Measurements from ENCODE around the gene OLFML1. TPM values are rescaled to one million over a fixed set of nuclear protein-coding genes. Genes with fewer than 3 reads are reported as not detected.

OLFML1 gene
- total and polyA plus RNA-seq, 4 experiments from 2014 or later = not detected

- POLR2A ChIA-PET (ENCODE audit: partially characterized antibody) = interaction anchor here (0.6 kb wide), 1 partner anchor 117 kb away, joined by 3 read pairs; no protein-coding TSS in a partner anchor
Measured at GRCh38 chr11:7552666-7553065, 67.4 kb downstream of the OLFML1 start.

DNA sequence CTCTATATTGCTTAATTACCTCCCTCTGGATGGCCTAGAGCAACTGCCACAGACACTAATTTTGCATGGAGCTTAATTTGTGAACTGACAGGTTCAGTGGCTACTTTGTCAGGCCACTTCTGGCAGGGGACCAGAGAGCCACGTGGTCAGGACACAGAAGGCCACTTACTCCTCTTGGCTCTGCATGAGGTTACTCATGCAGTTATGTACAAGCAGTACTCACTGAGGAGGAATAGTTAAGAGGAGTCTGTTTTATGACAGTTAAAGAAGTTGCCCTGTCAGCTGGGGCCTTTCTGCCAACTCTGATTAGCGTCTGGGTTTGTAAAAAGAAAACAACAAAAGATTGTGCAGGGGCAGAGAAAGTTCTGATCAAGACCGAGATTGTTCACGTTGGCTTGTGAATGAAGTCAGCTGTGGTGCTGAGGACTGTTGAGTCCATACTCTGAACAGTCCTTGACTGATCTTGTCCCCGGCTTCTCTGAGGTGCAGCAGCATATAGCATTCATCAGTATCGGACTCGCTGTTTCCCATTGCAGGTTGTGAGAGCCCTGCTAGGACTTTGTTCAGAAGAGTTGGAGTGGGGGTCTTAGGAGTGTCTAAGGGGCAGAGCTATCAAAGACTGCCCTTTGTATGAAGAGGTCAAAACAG, 69.9 kb downstream of the OLFML1 start:
- H3K4me3 ChIP-seq (ENCODE audit: low read length in 2 of 2) = no peak overlapping the region
- CTCF ChIA-PET (ENCODE audit: partially characterized antibody) = no interaction called here
- DNase-seq = no peak
- H3K4me3 Mint-ChIP-seq = no peak overlapping the region
- intact Hi-C loops (cut with micrococcal nuclease) = no loop called here
- H3K9me3 Mint-ChIP-seq = no peaks in the 10 kb centered on the region
- H3K36me3 Mint-ChIP-seq = peaks cover 26 to 58% of the 10 kb centered on the region in 2 donors
- peaks cover 0 to 5% (median 0%) of the 10 kb centered on the region in 4 donors for H3K4me1 Mint-ChIP-seq
- no peaks in the 10 kb centered on the region for H3K27me3 Mint-ChIP-seq
- H3K27ac Mint-ChIP-seq = no peak overlapping the region
- no peaks in the 10 kb centered on the region for H3K9me3 ChIP-seq (ENCODE audit: control insufficient read depth in 1 of 2, low read length in 2 of 2)
- no peaks in the 10 kb centered on the region for H3K27me3 ChIP-seq (ENCODE audit: insufficient read depth, low read length)
- H3K27ac ChIP-seq (ENCODE audit: low read depth, low read length) = no peak overlapping the region
- POLR2A ChIA-PET (ENCODE audit: partially characterized antibody) = no interaction called here
- no peaks in the 10 kb centered on the region for H3K4me1 ChIP-seq (ENCODE audit: insufficient read depth, low read length)
- no peaks in the 10 kb centered on the region for H3K36me3 ChIP-seq (ENCODE audit: insufficient read depth, low read length)

More at GRCh38 chr11:7552666-7553065, 67.4 kb downstream of the OLFML1 start:
- CTCF ChIA-PET (ENCODE audit: partially characterized antibody) = interaction anchor here (1.5 to 2.1 kb wide), 2 partner anchors 14 to 40 kb away, joined by 3 to 6 read pairs; no protein-coding TSS in a partner anchor
- DNase-seq = no peak
- Mint-ChIP-seq H3K27me3 (no peaks in the 10 kb centered on the region), H3K4me1 (peaks cover 0 to 13% (median 6%) of the 10 kb centered on the region in 4 donors), H3K27ac (no peak overlapping the region), H3K4me3 (no peak overlapping the region), H3K36me3 (peaks cover 32 to 61% of the 10 kb centered on the region in 2 donors), H3K9me3 (no peaks in the 10 kb centered on the region)
- H3K36me3 ChIP-seq (ENCODE audit: insufficient read depth, low read length) = no peaks in the 10 kb centered on the region
- no peak overlapping the region for H3K27ac ChIP-seq (ENCODE audit: low read depth, low read length)
- intact Hi-C loops (cut with micrococcal nuclease) = no loop called here
- H3K4me3 ChIP-seq (ENCODE audit: low read length in 2 of 2) = no peak overlapping the region
- no peaks in the 10 kb centered on the region for H3K4me1 ChIP-seq (ENCODE audit: insufficient read depth, low read length)
- H3K27me3 ChIP-seq (ENCODE audit: insufficient read depth, low read length) = no peaks in the 10 kb centered on the region
- no peaks in the 10 kb centered on the region for H3K9me3 ChIP-seq (ENCODE audit: control insufficient read depth in 1 of 2, low read length in 2 of 2)

DNA sequence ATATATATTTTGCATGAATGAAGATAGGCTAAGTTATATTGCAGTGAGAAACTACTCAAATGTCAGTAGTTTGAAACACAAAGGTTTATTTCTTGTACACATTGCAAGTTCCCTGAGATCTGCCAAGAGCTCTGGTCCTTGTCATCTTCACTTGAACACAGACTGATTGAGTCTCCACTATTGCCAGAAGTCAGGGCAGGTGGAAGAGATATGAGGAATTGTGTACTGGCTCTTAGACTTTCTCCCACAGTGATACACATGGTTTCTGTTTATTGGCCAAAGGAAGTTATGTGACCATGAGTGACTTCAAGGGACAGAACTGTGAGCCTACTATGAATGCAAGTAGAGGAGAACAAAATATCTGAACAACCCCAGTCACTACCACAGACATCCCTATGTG, 72.7 kb downstream of the OLFML1 start:
- H3K4me3 Mint-ChIP-seq = no peak overlapping the region
- H3K27ac Mint-ChIP-seq = no peak overlapping the region
- H3K4me1 Mint-ChIP-seq = peaks cover 0 to 5% (median 0%) of the 10 kb centered on the region in 4 donors
- POLR2A ChIA-PET (ENCODE audit: partially characterized antibody) = no interaction called here
- no peak overlapping the region for H3K27ac ChIP-seq (ENCODE audit: low read depth, low read length)
- H3K4me1 ChIP-seq (ENCODE audit: insufficient read depth, low read length) = no peaks in the 10 kb centered on the region
- intact Hi-C loops (cut with micrococcal nuclease) = no loop called here
- no peaks in the 10 kb centered on the region for H3K9me3 Mint-ChIP-seq
- DNase-seq = no peak
- CTCF ChIA-PET (ENCODE audit: partially characterized antibody) = no interaction called here
- no peaks in the 10 kb centered on the region for H3K36me3 ChIP-seq (ENCODE audit: insufficient read depth, low read length)
- H3K27me3 ChIP-seq (ENCODE audit: insufficient read depth, low read length) = no peaks in the 10 kb centered on the region
- H3K9me3 ChIP-seq (ENCODE audit: control insufficient read depth in 1 of 2, low read length in 2 of 2) = no peaks in the 10 kb centered on the region
- H3K27me3 Mint-ChIP-seq = no peaks in the 10 kb centered on the region
- H3K36me3 Mint-ChIP-seq = peaks cover 8 to 43% of the 10 kb centered on the region in 2 donors
- H3K4me3 ChIP-seq (ENCODE audit: low read length in 2 of 2) = no peak overlapping the region

GRCh38 chr11:7559398-7560283, 74.3 kb downstream of the OLFML1 start:
- intact Hi-C loops (cut with micrococcal nuclease) = no loop called here
- no peaks in the 10 kb centered on the region for H3K36me3 ChIP-seq (ENCODE audit: insufficient read depth, low read length)
- no peaks in the 10 kb centered on the region for H3K9me3 Mint-ChIP-seq
- H3K27me3 Mint-ChIP-seq = no peaks in the 10 kb centered on the region
- no peak overlapping the region for H3K4me3 ChIP-seq (ENCODE audit: low read length in 2 of 2)
- peaks cover 5 to 37% of the 10 kb centered on the region in 2 donors for H3K36me3 Mint-ChIP-seq
- no peaks in the 10 kb centered on the region for H3K4me1 ChIP-seq (ENCODE audit: insufficient read depth, low read length)
- H3K27ac ChIP-seq (ENCODE audit: low read depth, low read length) = no peak overlapping the region
- ChIA-PET CTCF (ENCODE audit: partially characterized antibody) (interaction anchor here (1.3 to 1.7 kb wide), 3 partner anchors 9 to 117 kb away, joined by 3 to 5 read pairs (median 5); no protein-coding TSS in a partner anchor), POLR2A (ENCODE audit: partially characterized antibody) (no interaction called here)
- no peaks in the 10 kb centered on the region for H3K9me3 ChIP-seq (ENCODE audit: control insufficient read depth in 1 of 2, low read length in 2 of 2)
- H3K4me1 Mint-ChIP-seq = peaks cover 0 to 5% (median 0%) of the 10 kb centered on the region in 4 donors
- H3K4me3 Mint-ChIP-seq = no peak overlapping the region
- no peak overlapping the region for H3K27ac Mint-ChIP-seq
- DNase-seq = no peak
- no peaks in the 10 kb centered on the region for H3K27me3 ChIP-seq (ENCODE audit: insufficient read depth, low read length)

Other genes with a start within 250 kb of the OLFML1 start
- gene SYT9, start 233.6 kb upstream of the OLFML1 start, total RNA-seq = not detected
- gene SYT9, start 233.6 kb upstream of the OLFML1 start, polyA plus RNA-seq = not detected
- gene PPFIBP2, start 28.5 kb downstream of the OLFML1 start, total RNA-seq = 10 to 100 TPM; 18.5 to 22.0 TPM
- gene PPFIBP2, start 28.5 kb downstream of the OLFML1 start, polyA plus RNA-seq = 10 to 100 TPM in 1 of 2 donors, 1 to 10 TPM in 1; 4.0 to 19.5 TPM
- not detected for gene CYB5R2, start 188.0 kb downstream of the OLFML1 start, total RNA-seq
- under 1 TPM in 1 of 2 donors, not detected in 1; 0.17 TPM for gene CYB5R2, start 188.0 kb downstream of the OLFML1 start, polyA plus RNA-seq
- gene OVCH2, start 221.0 kb downstream of the OLFML1 start, total RNA-seq = not detected
- gene OVCH2, start 221.0 kb downstream of the OLFML1 start, polyA plus RNA-seq = not detected